ENCODE data around the gene MLH3.
A peak's percentile ranks its signal among the peaks of the same experiment; 100 is the strongest.
"Not testable (repeated sequence)": the region's sequence is repeated elsewhere in the genome, so short reads cannot be mapped to it uniquely, and the experiment has no call there.

Gene MLH3

DNA sequence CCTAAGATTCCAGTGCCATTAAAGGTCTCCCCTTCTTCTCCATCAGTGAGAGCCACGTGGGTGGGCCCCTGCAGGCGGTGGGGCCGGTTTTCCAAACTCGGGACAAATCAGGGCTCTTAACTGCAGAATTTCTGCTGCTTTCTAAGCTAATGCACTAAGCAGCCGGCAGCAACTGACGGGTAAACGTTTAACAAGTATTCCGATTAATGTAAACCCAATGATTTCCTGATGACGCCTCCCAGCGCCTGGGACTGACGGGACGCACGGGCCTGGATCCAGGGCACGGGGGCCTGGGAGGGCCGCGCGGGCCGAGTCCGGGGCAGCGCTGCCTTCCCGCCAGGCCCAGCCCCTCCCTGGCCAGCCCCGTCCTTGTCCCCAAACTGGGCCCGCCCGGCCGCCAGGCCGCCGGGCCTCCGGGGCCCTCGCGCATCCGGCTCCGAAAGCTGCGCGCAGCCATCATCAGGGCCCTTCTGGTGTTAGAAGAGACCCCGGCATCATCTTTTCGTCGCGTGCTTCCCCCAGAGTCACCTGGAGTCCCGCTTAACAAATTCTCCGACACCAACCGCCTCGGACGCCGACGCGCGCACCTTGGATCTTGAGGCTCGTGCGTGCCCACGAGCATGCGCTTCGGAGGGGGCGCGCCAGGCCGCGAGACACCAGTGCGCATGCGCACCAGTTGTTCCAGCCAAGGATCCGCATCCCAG, at the start of gene MLH3:
Gene MLH3 (minus strand): TSS at position 616 of the 704 bp plus-strand sequence. CDS start 1,812 bp downstream, outside the sequence.
- DNase-seq = peak in 49 of 51 donors; percentile 18 to 89 (median 65)

DNA sequence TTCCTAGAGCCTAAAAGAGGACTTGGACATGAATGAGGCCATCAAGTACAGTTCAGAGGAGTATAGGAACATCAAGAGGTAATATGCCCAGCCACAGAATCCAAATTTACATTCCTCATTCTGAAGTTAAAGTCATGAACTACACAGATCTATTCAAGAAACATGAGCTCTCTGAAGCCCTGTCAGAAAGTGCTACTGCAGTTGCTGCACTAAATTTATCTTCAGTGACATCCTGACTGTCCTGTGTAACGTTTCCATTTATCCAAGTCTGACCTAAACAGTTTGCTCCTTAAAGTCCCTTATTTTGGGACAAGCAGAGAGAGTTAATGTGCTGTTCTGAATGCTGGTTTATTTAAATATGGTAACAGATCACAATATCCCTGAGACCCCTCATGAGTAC, 47.4 kb upstream of the MLH3 start:
- no peak for DNase-seq

DNA sequence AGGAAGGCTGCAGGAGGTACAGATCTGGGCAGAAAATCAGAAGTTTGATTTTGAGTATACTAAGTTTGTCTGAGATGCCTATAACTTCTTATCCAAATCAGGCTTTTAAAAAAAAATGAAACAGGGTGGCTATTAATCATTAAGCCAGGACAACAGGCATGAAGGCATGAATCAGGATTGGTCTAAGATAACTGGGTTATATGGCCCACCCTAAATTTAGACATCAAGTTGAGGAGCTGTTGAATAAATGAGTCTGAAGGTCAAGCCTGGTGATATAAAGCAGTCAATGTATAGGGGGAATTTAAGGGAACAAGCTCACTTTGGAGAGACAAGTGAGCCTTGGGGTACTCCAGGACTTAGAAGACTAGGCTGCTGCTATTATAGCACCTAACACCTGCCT, 46.9 kb upstream of the MLH3 start:
- DNase-seq = no peak

DNA sequence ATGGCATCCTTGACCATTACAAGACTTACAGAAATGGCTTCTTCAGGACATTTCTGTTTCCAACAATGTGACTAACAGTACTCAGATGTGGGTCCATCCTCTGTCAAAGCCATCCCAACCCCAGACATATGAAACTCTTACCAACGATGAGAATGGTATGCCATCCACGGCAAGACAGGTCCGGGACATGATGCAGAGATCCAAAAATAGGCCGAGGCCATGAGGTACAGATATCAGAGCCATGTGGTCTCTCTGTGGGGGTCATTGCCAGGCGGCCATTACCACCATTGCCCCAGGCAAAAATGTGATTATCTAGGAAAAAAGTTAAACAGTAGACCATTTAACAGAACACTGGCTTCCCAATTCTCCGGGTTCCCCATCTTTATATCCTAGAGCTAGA, 45.7 kb upstream of the MLH3 start:
- no peak for DNase-seq

DNA sequence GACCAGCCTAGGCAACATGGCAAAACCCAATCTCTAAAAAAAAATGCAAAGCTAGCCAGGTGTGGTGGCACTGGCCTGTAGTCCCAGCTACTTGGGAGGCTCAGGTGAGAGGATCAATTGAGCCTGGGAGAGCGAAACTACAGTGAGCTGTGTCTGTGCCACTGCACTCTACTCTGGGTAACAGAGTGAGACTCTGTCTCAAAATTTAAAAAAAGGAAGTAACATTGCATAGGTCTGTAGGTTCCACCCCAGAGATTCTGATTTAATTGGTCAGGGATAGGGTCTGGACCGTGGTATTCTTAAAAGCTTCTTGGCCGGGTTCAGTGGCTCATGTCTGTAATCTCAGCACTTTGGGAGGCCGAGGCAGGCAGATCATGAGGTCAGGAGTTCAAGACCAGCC, 44.4 kb upstream of the MLH3 start:
- no peak for DNase-seq

GRCh38 chr14:75094896-75095295, 43.6 kb upstream of the MLH3 start:
- DNase-seq = no peak

GRCh38 chr14:75092698-75093097, 41.4 kb upstream of the MLH3 start:
- DNase-seq = no peak

DNA sequence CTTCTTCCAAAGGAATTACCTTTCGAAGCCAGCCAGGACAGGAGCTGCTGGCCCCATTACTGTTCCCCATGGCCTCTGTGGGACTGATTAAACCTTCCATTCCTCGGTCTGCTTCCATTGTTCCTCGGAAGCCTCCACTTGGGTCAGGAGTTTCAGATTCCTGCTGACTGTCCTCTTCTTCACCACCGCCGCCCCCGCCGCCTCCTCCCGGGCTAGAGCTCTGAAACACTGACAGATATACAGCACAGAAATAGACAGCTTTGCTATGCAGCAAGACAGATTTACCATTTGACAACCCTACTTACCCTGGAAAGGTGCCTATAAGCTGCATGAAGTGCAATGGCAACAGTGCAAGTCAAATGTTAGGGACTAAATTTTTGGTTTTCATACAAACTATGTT, 40.0 kb upstream of the MLH3 start:
- no peak for DNase-seq

GRCh38 chr14:75090353-75090752, 39.1 kb upstream of the MLH3 start:
- DNase-seq = no peak

- peak in 17 of 51 donors; percentile 2 to 60 (median 16) for DNase-seq
Observed at GRCh38 chr14:75088566-75089373, 37.5 kb upstream of the MLH3 start.

GRCh38 chr14:75088153-75088552, 36.9 kb upstream of the MLH3 start:
- no peak for DNase-seq

DNA sequence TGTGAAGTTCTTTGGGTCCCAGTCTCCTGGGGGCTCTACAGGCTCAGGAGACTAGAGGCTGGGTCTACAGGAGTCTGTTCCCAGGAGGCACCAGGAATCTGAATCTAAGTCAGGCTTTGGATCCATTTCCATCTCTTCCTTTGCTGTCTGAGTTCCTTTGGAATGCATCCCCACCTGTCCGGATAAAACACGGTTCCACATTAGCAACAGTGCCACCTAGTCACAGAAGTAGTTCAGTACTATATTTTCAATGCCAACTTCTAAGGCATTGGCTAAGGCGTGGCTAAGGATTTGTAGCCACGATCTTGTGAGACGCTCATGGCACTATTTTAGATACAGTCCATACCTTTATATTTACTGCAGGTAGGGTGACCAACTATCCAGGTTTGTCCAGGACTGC, 33.2 kb upstream of the MLH3 start:
- DNase-seq = no peak

- DNase-seq = no peak
Observed at GRCh38 chr14:75083271-75083670, 32.0 kb upstream of the MLH3 start.

- DNase-seq = no peak
Observed at GRCh38 chr14:75081660-75082229, 30.5 kb upstream of the MLH3 start.

DNA sequence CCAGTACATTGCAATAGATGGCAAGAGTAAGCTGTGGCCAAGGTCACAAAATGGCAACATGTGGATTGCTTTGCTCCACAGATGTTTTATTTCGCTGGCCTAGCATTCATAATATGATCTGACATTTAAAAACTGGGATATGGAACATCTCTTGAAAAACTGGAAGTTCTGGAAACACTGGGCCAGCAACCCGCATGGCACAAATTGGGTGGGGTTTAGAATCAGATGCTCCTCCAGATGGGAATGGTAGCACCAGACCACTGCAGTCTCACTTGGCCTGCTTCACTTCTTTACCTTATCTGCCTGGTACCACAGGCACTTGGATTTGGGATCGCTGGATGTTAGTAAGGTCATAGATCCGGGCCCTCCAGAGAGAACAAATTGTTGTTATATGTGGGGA, 28.3 kb upstream of the MLH3 start:
- DNase-seq = no peak

GRCh38 chr14:75077794-75078193, 26.5 kb upstream of the MLH3 start:
- DNase-seq = no peak

- DNase-seq = no peak
Observed at GRCh38 chr14:75070383-75070782, 19.1 kb upstream of the MLH3 start.

GRCh38 chr14:75069811-75070145, 18.5 kb upstream of the MLH3 start:
- peak in 2 of 51 donors; percentile 35 to 41 for DNase-seq

- peak; percentile 71 to 98 (median 93) for DNase-seq
Observed at GRCh38 chr14:75069121-75069810, 18.0 kb upstream of the MLH3 start, which contains the start of gene ZC2HC1C. Gene ZC2HC1C (plus strand): TSS chr14:75069641. CDS start chr14:75070574, 933 bp downstream.

- peak in 1 of 51 donors; percentile 73 for DNase-seq
Observed at GRCh38 chr14:75068294-75069120, 17.2 kb upstream of the MLH3 start.

- not testable (repeated sequence) for DNase-seq
Observed at GRCh38 chr14:75067765-75068164, 16.5 kb upstream of the MLH3 start.
